ENCODE results near the gene ERO1B.

The ERO1B gene

DNA sequence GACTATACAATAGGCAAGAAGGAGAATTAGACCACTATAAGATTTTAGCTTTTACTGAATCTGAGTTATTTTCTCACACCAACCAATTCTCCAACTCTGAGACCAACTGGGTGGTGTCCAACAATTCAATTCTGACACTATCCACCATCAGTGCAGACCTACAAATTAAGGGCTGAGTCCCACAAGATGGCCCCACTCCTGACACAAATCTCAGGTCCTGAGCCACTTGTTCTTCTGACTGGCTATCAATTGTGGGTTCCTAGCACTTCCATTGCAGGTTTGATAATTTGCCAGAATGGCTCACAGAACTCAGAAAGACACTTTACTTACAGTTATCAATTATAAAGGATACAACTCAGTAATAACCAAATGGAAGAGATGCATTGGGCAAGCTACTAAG is 6.7 kb downstream of the ERO1B start:
- TF ChIP-seq POLR2AphosphoS5 (IDR thresholded peaks at IDR 0.05; ENCODE audit: low read depth, low read length) (no peak), TAF1 (IDR thresholded peaks at IDR 0.05; ENCODE audit: borderline replicate concordance, insufficient read depth, low read length) (no peak), FOXP2 (optimal IDR thresholded peaks at IDR 0.05; ENCODE audit: borderline replicate concordance, extremely low read depth, extremely low read length, insufficient read depth) (no peak), SIN3A (IDR thresholded peaks at IDR 0.05; ENCODE audit: borderline replicate concordance, insufficient read depth, low read length) (no peak)
- TF ChIP-seq, protein P1, sequence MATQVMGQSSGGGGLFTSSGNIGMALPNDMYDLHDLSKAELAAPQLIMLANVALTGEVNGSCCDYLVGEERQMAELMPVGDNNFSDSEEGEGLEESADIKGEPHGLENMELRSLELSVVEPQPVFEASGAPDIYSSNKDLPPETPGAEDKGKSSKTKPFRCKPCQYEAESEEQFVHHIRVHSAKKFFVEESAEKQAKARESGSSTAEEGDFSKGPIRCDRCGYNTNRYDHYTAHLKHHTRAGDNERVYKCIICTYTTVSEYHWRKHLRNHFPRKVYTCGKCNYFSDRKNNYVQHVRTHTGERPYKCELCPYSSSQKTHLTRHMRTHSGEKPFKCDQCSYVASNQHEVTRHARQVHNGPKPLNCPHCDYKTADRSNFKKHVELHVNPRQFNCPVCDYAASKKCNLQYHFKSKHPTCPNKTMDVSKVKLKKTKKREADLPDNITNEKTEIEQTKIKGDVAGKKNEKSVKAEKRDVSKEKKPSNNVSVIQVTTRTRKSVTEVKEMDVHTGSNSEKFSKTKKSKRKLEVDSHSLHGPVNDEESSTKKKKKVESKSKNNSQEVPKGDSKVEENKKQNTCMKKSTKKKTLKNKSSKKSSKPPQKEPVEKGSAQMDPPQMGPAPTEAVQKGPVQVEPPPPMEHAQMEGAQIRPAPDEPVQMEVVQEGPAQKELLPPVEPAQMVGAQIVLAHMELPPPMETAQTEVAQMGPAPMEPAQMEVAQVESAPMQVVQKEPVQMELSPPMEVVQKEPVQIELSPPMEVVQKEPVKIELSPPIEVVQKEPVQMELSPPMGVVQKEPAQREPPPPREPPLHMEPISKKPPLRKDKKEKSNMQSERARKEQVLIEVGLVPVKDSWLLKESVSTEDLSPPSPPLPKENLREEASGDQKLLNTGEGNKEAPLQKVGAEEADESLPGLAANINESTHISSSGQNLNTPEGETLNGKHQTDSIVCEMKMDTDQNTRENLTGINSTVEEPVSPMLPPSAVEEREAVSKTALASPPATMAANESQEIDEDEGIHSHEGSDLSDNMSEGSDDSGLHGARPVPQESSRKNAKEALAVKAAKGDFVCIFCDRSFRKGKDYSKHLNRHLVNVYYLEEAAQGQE (IDR thresholded peaks at IDR 0.05; ENCODE audit: insufficient read depth in 1 of 2, low read depth in 2 of 2, low read length in 2 of 2), result no peak

DNA sequence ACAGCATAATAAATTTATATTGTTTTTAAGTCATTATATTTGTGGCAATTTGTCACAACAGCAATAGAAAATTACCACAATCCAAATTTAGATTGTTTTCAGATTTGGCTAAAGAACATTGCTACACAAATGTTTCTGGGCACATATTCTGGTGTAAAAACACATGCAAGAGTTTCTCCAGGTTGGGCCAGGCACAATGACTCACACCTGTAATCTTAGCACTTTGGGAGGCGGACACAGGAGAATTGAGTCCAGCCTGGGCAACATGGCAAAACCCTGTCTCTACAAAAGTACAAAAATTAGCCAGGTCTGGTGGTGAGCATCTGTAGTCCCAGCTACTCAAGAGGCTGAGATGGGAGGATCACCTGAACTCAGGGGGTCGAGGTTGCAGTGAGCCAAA is 8.4 kb downstream of the ERO1B start:
- TF ChIP-seq SIN3A (IDR thresholded peaks at IDR 0.05; ENCODE audit: borderline replicate concordance, insufficient read depth, low read length) (no peak), POLR2AphosphoS5 (IDR thresholded peaks at IDR 0.05; ENCODE audit: low read depth, low read length) (no peak), TAF1 (IDR thresholded peaks at IDR 0.05; ENCODE audit: borderline replicate concordance, insufficient read depth, low read length) (no peak), FOXP2 (optimal IDR thresholded peaks at IDR 0.05; ENCODE audit: borderline replicate concordance, extremely low read depth, extremely low read length, insufficient read depth) (no peak)
- TF ChIP-seq, protein P1 (IDR thresholded peaks at IDR 0.05; ENCODE audit: insufficient read depth in 1 of 2, low read depth in 2 of 2, low read length in 2 of 2), result no peak

- no peak for TF ChIP-seq SIN3A (IDR thresholded peaks at IDR 0.05; ENCODE audit: borderline replicate concordance, insufficient read depth, low read length)
- TF ChIP-seq, protein P1 (IDR thresholded peaks at IDR 0.05; ENCODE audit: insufficient read depth in 1 of 2, low read depth in 2 of 2, low read length in 2 of 2), result no peak
- no peak for TF ChIP-seq POLR2AphosphoS5 (IDR thresholded peaks at IDR 0.05; ENCODE audit: low read depth, low read length)
- no peak for TF ChIP-seq FOXP2 (optimal IDR thresholded peaks at IDR 0.05; ENCODE audit: borderline replicate concordance, extremely low read depth, extremely low read length, insufficient read depth)
These were observed 12.3 kb downstream of the ERO1B start for GRCh38 chr1:236269439-236269838.

DNA sequence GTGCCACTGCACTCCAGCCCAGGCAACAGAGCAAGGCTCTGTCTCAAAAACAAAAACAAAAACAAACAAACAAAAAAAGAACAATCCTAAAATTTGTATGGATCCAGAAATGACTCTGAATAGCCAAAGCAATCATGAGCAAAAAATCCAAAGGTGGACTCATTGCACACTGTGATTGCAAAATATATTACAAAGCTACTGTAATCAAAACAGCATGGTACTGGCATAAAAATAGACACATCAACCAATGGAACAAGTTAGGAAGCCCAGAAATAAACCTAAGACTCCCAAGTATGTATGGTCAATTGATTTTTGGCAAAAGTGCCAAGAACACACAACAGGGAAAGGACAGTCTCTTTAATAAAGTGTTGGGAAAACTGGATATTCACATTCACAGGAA is 19.9 kb downstream of the ERO1B start:
- no peak for TF ChIP-seq TAF1 (IDR thresholded peaks at IDR 0.05; ENCODE audit: borderline replicate concordance, insufficient read depth, low read length)
- no peak for TF ChIP-seq FOXP2 (optimal IDR thresholded peaks at IDR 0.05; ENCODE audit: borderline replicate concordance, extremely low read depth, extremely low read length, insufficient read depth)
- TF ChIP-seq, protein P1 (IDR thresholded peaks at IDR 0.05; ENCODE audit: insufficient read depth in 1 of 2, low read depth in 2 of 2, low read length in 2 of 2), result no peak
- TF ChIP-seq POLR2AphosphoS5 (IDR thresholded peaks at IDR 0.05; ENCODE audit: low read depth, low read length), result no peak
- TF ChIP-seq SIN3A (IDR thresholded peaks at IDR 0.05; ENCODE audit: borderline replicate concordance, insufficient read depth, low read length), result no peak

DNA sequence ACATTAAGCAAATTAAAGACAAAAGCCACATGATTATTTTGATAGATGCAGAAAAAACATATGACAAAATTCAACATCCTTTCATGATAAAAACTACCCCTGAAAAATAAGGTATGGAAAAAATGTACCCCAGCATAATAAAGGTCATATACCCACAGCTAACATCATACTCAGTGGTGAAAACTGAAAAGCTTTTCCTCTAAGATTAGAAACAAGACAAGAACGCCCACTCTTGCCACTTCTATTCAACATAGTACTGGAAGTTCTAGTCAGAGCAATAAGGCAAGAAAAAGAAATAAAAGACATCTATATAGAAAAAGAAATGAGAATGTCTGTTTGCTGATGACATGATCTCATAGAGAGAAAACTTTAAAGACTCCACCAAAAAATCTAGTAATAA is 20.7 kb downstream of the ERO1B start:
- no peak for TF ChIP-seq POLR2AphosphoS5 (IDR thresholded peaks at IDR 0.05; ENCODE audit: low read depth, low read length)
- TF ChIP-seq, protein P1 (IDR thresholded peaks at IDR 0.05; ENCODE audit: insufficient read depth in 1 of 2, low read depth in 2 of 2, low read length in 2 of 2), result no peak

Measured in PFSK-1 (cell line).